Heart left ventricle (tissue), 11 donors: ENCODE data around the gene CFAP141. TPM values are rescaled to one million over a fixed set of nuclear protein-coding genes. Genes with fewer than 3 reads are reported as not detected.

ENCODE experiments used
- microRNA counts, 2 donors: library from miRNA; unstranded; fragments of <30 nt; microRNA quantifications; one replicate each; lab custom pipeline; 2016
- microRNA-seq, 4 donors: library from miRNA; unstranded; fragments of <30 nt; microRNA quantifications; one replicate each; pipeline versions ENCODE4 to v1.2.0, GENCODE V29; 2017 to 2020
- polyA plus RNA-seq, 2 donors: library from polyadenylated mRNA; stranded (reverse); fragments of 200-250 nt; gene quantifications; one replicate each; pipeline ENCODE4 v1.2.3, GENCODE V29; 2013
- total RNA-seq, 9 donors: library from RNA; depleted of rRNA in 2 of 9; stranded (reverse); fragments of >200 nt in 2 of 9; fragmentation: NEBNext Ultra II Directional in 3 of 9; extraction: Animal tissue kit (Norgen Biotek cat#: 25700) in 3 of 9; gene quantifications; one replicate each; pipeline versions ENCODE4 v1.1.0 to v1.2.4, GENCODE V29; 2016 to 2023
- donor health status: ischemic (EF 13 %, LVEDD 7.1; RV severe dilation, severe dysfunction).
- donor health status: healthy with polysubstance abuse.
- donor health status: DM: no; HTN: yes; CAD: no.
- donor health status: DM: no; HTN: no; CAD: no.
- donor health status: ischemic (EF 25% LVEDD 5.7; RV mildly dilated, moderate dysfunction).
- donor health status: healthy.
- donor health status: DM: yes; HTN: yes; CAD: no.
- donor health status: PGD.
- donor health status: nonischemic (EF 23%, LVEDD 6.1; RV moderate dilation, normal function).

The CFAP141 gene
- total and polyA plus RNA-seq, 11 donors, result not detected

MicroRNAs encoded within 50 kb of the gene (microRNA counts, 767-probe panel; counts per million panel counts)
- microRNA hsa-miR-190b (lab: Ali Mortazavi, UCI), result 0 to 886 counts per million in 2 donors

Small RNA genes within 50 kb of the gene (microRNA-seq; reads per million reads assigned to microRNA genes)
- gene MIR190B, result 2.4 to 14.7 (median 6.4) reads per million in 4 donors

Other genes with a start within 250 kb of the CFAP141 start
- 10 to 100 TPM; 11.0 to 27.8 (median 18.8) TPM for gene CRTC2, start 247.7 kb downstream of the CFAP141 start, total RNA-seq
- gene CRTC2, start 247.7 kb downstream of the CFAP141 start, polyA plus RNA-seq, result 10 to 100 TPM; 21.4 to 25.4 TPM
- 10 to 100 TPM; 31.6 to 83.9 (median 48.4) TPM for gene SLC39A1, start 242.8 kb downstream of the CFAP141 start, total RNA-seq
- gene SLC39A1, start 242.8 kb downstream of the CFAP141 start, polyA plus RNA-seq, result 100 to 1,000 TPM in 1 of 2 donors, 10 to 100 TPM in 1; 32.5 to 163 TPM
- 1 to 10 TPM; 2.5 to 7.2 (median 4.5) TPM for gene CREB3L4, start 238.4 kb downstream of the CFAP141 start, total RNA-seq
- 1 to 10 TPM; 4.8 to 5.7 TPM for gene CREB3L4, start 238.4 kb downstream of the CFAP141 start, polyA plus RNA-seq
- 100 to 1,000 TPM in 3 of 9 donors, 10 to 100 TPM in 6; 55.0 to 175 (median 79.5) TPM for gene JTB, start 228.7 kb downstream of the CFAP141 start, total RNA-seq
- 100 to 1,000 TPM in 1 of 2 donors, 10 to 100 TPM in 1; 87.4 to 222 TPM for gene JTB, start 228.7 kb downstream of the CFAP141 start, polyA plus RNA-seq
- 10 to 100 TPM; 18.2 to 97.6 (median 49.3) TPM for gene RAB13, start 220.0 kb downstream of the CFAP141 start, total RNA-seq
- 100 to 1,000 TPM in 1 of 2 donors, 10 to 100 TPM in 1; 79.5 to 107 TPM for gene RAB13, start 220.0 kb downstream of the CFAP141 start, polyA plus RNA-seq
- gene RPS27, start 215.6 kb downstream of the CFAP141 start, total RNA-seq, result 1,000 to 10,000 TPM in 1 of 9 donors, 100 to 1,000 TPM in 8; 537 to 1,013 (median 772) TPM
- gene RPS27, start 215.6 kb downstream of the CFAP141 start, polyA plus RNA-seq, result 1,000 to 10,000 TPM; 3,213 to 7,204 TPM
- gene NUP210L, start 51.3 kb downstream of the CFAP141 start, total RNA-seq, result under 1 TPM in 3 of 9 donors, not detected in 6; 0.04 to 0.31 (median 0.05) TPM
- gene NUP210L, start 51.3 kb downstream of the CFAP141 start, polyA plus RNA-seq, result not detected
- 100 to 1,000 TPM in 7 of 9 donors, 10 to 100 TPM in 2; 76.5 to 259 (median 120) TPM for gene TPM3, start 14.2 kb downstream of the CFAP141 start, total RNA-seq
- 100 to 1,000 TPM; 101 to 163 TPM for gene TPM3, start 14.2 kb downstream of the CFAP141 start, polyA plus RNA-seq
- 100 to 1,000 TPM in 5 of 9 donors, 10 to 100 TPM in 4; 57.4 to 142 (median 100) TPM for gene UBAP2L, start 14.6 kb upstream of the CFAP141 start, total RNA-seq
- 10 to 100 TPM; 61.6 to 88.3 TPM for gene UBAP2L, start 14.6 kb upstream of the CFAP141 start, polyA plus RNA-seq
- 100 to 1,000 TPM; 127 to 230 (median 165) TPM for gene HAX1, start 66.3 kb upstream of the CFAP141 start, total RNA-seq
- 100 to 1,000 TPM; 156 to 308 TPM for gene HAX1, start 66.3 kb upstream of the CFAP141 start, polyA plus RNA-seq
- under 1 TPM in 6 of 9 donors, not detected in 3; 0.23 to 0.93 (median 0.55) TPM for gene AQP10, start 114.8 kb upstream of the CFAP141 start, total RNA-seq
- gene AQP10, start 114.8 kb upstream of the CFAP141 start, polyA plus RNA-seq, result 1 to 10 TPM in 1 of 2 donors, under 1 TPM in 1; 0.15 to 1.2 TPM
- gene ATP8B2, start 119.2 kb upstream of the CFAP141 start, total RNA-seq, result 10 to 100 TPM in 8 of 9 donors, 1 to 10 TPM in 1; 9.4 to 45.0 (median 15.5) TPM
- gene ATP8B2, start 119.2 kb upstream of the CFAP141 start, polyA plus RNA-seq, result 10 to 100 TPM in 1 of 2 donors, 1 to 10 TPM in 1; 7.2 to 18.3 TPM
- 10 to 100 TPM in 6 of 9 donors, 1 to 10 TPM in 3; 5.7 to 26.6 (median 13.1) TPM for gene IL6R, start 199.0 kb upstream of the CFAP141 start, total RNA-seq
- gene IL6R, start 199.0 kb upstream of the CFAP141 start, polyA plus RNA-seq, result 1 to 10 TPM; 3.4 to 8.6 TPM